DMS114 treated with DMSO at 0.1 percent for 48 hours (cell line): Measurements from ENCODE around the gene RNF182.
A peak's percentile ranks its signal among the peaks of the same experiment; 100 is the strongest.
"Not testable (repeated sequence)": the region's sequence is repeated elsewhere in the genome, so short reads cannot be mapped to it uniquely, and the experiment has no call there.

ENCODE experiments used
- DNase-seq: peaks from one replicate; lab custom pipeline; 2025; ENCODE audit not compliant: unreplicated experiment; lab: John Stamatoyannopoulos, UW

Gene RNF182

DNA sequence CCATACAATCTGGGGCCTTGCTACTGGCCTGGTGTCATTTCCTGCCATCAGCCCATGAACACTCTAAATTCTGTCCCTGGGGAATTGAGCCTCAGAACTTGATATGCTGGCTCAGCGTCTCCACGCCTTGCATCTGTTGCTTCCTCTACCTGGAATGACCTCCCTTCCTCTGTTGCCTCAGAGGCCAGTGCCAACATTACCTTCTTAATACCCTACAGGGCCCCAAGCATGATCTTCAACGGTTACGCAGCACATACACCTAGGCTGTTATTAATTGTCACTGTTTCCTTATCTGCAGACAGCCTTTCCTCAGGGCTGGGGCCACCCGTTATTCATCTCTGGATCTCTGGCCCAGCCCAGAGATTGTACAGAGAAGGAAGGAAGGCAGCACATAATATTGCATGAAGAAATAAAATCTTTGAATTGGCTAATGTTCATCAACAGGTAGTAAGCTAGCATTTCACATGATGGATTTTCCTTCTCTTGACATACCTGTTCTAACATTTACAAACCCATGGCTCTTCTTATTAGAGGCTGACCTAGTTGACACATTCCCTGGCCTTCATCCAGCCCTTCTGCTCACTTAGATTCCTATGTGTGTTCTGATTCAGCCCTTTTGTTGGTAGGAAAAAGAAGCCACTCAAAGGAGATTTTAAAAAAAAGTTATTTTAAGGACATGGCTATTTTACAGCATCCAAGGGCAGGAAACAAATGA is 8.4 kb upstream of the RNF182 start:
- no peak for DNase-seq

DNA sequence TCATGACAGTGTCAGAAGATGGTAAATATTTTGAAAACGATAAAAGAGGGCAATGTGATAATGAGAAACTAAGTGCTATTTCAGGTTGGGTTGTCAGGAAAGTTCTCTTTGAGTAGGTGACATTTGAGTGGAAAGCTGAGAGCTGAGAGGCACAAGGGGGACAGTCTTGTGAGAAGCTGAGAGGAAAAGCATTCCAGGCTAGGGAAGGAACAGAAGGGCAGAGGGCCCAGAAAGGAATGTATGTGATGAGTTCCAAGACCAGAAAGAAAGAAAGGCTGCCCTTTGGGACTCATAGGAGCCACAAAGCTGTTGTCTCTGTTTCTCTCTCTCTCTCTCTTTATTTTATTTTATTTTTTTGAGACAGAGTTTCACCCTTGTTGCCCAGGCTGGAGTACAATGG is 7.6 kb upstream of the RNF182 start:
- no peak for DNase-seq

DNA sequence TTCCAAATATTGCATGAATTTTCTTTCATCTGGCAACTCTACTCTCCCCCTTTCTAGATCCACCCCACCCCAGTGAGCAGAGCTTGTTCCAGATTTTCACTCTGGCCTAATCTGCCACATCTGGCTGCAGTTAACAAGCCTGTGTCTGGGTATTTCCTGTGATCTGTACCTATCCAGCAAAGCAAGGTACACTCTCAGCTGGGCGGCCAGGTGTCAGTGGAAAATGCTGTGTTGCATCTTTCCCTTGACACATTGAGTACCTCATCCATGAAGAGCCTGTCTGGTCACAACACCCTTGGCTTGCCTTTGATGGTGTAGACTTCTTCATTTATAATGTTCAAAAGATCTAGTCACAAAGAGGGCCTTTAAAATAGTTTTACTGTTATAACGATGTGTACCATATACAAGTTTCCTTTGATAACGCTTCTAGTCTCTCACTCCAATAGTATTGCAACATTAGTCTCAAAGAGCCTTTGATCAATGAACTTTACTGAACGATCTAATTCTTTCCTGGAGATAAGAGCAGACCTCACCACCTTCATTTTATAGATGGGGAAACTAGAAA is 6.0 kb upstream of the RNF182 start:
- no peak for DNase-seq

DNA sequence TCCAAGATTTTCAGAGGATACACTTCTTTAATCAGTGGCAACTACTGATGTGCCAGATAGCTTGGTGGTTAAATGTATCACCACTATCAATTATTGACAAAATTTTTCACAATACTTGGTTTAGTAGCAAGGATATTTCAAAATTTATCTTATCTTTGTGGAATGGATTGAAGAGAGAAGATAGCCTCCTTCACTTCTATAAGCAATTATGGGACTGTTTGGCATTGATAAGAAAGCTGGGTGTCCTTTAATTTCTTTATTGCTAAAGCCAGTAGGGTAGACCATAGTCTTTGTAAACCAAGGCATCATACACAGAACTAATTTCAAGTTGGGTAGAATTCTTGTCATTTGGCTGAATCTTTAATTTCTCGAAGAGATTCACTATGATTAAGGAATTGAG is 4.9 kb upstream of the RNF182 start:
- DNase-seq = no peak

DNA sequence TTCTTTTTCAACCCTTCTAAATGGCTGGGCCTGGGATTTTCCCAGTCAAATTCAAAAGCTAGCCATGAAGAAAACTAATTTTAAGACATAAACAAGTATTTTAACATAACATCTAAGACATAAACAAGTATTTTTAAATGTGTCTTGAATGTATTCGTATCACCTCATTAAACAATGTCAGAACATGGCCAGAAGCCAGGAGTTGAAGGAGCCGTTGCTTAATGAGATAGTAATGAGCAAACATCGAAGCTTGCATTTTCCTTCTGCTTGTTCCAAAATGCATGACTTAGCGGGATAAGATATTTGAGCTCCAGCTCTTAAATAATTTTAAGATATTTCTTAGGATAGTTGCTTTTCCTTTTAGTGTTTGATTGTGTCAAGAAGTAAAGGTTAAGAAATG is 4.2 kb upstream of the RNF182 start:
- no peak for DNase-seq

DNA sequence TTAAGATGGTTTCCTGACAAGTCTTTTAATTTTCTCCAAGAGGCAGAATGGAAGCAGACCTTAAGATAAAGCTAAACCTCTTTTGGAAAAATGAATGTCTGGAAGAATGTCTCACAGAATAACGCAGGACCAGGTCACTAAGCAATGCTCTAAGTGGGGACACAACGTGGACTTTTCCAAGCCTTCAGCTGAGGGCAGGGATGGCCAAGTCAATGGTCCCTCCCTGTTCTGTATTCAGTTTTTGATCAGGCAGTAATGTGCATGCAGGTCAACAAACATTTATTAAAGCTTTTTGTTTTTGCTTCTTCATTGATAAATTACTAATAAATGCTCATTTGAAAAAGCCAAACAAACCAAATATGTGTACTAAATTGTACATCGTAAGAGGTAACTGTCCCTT is 2.0 kb upstream of the RNF182 start:
- DNase-seq = no peak

DNA sequence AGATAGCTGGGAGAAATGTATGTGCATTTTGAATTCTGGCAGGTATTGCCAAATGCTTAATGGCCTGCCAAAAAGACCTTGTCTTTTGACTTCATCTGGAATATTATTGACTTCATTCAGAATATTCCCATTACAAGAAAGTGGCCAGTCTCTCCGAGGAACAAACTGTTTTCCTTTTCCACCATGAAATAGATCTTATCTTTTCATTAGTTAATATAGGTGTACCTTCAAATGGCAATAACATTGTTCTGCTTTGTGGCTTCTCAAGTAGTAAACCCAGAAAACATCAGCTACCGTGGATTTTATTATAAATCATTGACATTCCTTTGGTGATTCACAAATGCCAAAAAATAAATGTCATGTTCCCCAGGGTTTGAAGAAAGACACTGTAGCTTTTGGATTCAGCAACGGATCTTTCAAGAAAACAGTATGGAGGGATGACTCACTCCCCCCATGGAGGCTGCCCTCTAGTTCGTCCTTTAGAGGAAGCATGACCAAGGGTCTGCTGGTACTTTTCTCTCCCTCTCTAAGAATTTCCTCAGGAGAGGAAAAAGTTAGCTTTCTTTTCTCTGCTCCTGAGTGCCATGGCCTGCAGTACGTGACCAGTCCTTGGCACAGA is 1.1 kb upstream of the RNF182 start:
- DNase-seq = no peak

DNA sequence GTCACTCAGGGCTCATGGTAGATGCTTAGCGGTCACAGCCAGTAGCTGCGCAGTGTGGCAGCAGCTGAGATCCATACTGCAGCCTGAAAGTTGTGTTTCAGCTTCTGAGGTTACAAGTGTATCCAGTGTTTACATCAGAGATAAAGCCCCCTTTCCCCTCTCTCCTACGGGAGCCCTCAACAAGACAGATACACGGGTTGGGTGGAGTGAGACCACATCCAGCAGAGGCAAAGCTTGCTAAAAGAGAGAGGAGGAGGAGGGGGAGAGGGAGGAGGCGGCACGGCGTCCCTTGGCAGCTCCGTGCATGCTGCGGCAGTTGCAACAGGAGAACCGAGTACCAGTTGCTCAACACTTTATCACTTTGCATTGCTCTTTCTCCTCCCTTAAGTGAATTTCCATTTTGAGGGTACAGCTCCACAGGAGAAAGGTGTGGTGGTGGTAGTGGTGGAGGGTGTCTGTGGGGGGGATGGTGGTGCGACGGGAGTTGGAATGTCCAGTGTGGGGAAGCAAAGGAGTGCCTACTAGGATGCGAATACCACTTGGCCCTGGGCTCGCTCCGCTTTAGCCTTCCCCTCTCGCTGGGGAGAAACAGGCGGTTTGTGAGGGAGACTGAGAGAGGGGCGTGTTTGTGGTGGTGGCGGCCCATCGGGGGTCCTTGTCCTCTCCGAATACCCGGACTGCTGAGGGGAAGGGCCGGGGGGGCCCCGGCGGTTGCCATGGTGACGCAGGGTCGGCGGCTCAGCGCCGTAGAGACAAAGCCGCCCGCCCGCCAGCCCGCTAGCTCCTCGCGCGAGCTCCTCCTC is 405 bp upstream of the RNF182 start:
- peak; percentile 30 for DNase-seq

DNA sequence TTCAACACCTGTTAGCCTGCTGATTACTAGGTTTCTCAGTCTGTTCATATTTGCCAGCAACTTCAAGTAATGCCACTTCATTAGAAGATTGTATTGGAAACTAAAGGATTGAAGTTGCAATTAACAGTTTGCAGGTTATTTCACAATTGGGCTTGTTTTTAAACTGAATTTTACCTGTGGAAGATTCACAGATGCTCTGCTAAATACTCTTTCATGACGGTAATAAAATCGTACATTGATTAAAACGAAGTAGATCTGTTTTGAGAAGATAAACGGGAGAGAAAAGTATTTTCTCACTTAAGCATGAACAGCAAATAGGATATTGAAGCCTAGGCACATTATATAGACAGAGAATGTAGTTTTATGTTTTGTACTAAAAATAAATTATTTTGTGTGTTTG is 1.6 kb downstream of the RNF182 start:
- no peak for DNase-seq

DNA sequence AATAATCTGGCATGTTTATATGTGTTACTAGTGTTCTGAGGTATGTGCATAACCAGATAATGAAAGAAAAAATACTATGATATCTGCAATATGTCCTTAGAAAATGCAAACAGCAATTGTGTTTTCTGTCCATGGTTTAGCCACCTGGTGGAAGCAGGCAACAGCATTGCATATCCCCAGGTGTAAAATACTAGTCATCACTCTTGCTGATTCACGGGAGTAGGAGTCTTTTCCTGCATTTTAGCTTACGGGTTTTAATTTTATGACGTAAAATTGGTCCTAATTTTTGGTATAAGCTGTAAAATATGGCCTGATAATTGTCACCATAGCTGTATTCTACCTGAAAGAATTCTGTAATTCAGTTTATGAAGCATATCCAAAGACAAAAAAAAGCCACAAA is 2.5 kb downstream of the RNF182 start:
- DNase-seq = no peak

DNA sequence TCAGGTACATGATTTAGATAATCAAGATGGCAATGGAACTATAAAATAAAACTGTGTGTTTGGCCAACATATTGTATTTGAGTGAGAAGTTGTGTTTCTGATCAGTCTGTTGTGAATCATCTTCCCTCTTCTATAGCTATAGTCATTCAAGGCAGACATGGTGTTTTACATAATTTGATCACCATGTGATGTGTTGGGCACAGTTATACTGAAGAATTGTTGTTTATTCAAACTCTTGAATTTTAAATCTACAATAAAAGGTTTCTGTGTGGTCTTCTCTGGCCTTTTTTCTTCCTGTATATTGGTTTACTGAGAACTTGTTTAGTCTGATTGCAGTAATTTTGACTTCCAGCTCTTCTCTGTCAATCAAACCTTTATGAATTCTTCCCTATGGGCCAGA is 4.4 kb downstream of the RNF182 start:
- no peak for DNase-seq

DNA sequence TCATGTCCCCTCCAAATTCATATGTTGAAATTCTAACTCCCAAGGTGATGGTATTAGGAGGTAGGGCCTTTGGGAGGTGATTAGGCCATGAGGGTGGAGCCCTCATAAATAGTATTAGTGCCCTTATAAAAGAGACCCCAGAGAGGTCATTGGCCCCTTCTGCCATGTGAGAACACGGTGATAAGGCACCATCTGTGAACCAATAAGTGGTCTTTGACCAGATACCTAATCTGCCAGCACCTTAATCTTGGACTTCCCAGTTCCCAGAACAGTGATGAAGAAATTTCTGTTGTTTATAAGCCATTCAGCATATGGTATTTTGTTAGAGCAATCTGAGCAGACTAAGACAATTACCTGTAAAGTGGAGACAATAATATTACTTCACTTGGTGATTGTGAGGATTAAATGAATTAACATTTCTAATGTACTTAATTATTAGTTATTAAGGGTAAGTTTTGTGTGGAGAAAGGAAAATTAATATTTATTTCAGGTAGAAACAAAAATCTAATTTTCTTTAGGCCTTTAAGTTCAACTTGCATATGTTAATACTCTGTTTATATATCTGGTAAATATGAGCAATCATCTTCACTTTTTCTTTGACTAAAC is 7.1 kb downstream of the RNF182 start:
- DNase-seq = no peak

DNA sequence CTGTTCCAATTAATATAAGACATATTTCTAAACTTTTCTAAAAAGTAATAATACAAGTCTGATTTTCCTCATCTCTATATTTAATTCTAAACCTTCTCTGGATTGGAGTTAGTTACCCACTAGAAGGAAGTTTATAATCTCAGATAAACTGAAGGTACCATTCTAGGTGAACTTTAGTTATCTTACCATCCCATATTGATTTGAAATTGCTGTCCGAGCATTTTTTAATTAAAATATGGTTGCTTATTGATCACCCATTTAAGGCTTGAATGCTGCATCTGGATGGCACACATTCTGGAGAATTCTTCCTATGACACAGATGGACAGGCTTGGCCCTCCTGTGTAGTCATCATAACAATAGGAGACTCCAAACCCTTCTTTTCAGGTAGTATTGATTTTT is 8.0 kb downstream of the RNF182 start:
- DNase-seq = no peak

DNA sequence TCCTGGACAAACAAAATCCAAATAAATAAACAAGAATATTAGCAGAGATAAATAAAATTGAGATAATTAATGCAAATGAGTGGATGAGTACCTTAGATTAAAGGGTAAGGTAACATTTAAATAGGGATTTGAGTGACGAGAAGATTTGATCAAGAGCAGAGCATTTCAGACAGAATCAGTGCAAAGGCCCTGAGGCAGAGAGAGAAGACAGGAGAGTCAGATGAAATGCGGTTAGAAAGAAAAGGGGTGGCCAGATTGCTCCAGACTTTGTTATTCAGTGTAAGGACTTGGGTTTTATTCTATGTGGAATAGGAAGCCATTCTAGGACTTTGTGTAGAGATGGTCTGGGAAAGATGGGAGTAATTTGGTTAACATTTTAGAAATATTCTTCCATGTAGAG is 10.0 kb downstream of the RNF182 start:
- DNase-seq = no peak

DNA sequence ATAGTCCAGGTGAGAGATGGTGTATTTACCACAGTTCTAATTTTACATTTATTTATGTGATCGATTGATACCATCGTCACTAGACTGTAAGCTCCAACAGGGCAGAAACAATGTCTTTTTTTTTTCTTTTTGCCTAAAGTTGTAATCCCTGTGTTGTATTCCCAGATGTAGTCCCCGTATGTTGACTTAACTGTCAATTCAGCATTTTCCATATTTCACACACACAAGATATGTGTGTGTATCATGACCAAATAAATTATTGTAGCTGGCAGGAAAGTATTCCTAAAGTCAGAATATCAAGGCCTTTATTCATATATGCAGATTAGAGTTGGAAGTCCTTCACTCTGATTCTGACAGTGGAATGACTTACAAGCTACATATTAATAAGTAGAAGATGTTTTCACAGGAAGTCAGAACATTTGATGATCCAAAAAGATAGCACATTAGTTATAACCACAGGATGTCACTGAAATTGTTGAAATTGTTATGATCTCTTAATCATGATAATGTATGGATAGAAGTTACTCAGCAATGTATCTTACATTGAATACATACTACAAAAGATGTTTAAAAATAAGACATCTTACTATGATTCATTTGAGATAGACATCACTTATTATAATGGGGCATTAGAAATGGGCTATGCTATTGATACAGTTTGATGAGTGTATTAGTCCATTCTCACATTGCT is 10.6 kb downstream of the RNF182 start:
- no peak for DNase-seq

DNA sequence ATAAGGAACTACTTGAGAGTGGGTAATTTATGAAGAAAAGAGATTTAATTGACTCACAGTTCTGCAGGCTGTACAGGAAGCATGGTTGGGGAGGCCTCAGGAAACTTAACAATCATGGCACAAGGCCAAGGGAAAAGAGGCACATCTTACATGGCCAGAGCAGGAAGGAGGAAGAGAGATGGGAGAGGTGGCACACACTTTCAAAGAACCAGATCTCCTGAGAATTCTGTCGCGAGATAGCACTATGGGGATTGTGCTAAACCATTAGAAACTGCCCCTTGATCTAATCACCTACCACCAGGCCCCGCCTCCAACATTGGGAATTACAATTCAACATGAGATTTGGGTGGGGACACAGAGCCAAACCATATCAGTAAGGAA is 11.1 kb downstream of the RNF182 start:
- not testable (repeated sequence) for DNase-seq

DNA sequence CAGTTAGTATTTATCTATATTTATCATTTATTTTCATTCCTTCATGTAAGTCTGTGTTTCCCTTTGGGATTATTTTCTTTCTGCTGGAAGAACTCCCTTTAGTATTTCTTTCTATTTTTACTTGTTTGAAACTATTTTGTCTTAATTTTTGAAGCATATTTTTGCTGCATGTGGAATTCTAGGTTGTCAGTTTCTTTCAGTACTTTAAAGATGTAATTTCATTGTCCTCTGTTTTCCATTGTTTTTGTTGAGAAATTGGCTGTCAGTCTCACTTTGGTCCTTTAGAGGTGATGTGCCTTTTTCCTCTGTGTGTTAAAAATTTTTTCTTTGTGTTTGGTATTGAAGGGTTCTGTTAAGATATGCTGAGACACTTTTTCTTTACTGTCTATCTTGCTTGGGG is 17.1 kb downstream of the RNF182 start:
- no peak for DNase-seq

DNA sequence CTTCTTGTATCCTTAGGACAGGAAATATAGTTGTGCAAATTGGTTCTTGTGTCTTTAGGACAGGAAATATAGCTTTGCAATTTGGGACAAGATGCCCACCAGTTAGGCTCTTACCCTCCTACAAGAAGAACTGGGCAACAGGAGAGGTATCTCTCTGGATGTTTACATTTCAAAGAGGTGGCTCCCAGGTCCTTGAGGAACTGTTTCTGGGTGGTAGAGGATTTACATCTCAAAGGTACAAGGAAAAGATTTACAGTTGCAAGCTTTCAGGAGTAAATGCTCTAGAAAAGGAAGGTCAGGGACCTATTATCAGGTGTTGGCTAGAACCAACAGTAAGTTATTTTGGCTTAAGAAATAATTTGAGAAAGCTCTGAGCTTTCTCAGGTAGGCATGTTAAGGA is 19.2 kb downstream of the RNF182 start:
- no peak for DNase-seq

DNA sequence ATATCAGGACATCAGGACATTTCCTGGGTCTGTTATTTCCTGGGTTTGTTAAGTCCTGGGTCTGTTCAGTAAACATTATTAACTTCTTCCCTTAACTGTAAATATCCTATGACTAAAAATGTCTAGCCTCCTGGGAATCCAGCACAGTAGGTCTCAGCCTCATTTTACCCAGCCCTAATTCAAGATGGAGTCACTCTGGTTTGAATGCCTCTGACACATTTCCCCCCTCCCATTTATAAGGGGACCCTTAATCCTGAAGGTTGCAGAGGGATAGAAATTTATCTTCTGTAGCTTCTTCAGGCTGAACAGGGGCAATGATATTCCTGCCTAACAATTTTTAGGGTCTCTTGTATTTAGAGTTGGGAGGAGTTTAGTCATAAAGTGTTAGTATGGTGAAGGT is 21.8 kb downstream of the RNF182 start:
- no peak for DNase-seq

DNA sequence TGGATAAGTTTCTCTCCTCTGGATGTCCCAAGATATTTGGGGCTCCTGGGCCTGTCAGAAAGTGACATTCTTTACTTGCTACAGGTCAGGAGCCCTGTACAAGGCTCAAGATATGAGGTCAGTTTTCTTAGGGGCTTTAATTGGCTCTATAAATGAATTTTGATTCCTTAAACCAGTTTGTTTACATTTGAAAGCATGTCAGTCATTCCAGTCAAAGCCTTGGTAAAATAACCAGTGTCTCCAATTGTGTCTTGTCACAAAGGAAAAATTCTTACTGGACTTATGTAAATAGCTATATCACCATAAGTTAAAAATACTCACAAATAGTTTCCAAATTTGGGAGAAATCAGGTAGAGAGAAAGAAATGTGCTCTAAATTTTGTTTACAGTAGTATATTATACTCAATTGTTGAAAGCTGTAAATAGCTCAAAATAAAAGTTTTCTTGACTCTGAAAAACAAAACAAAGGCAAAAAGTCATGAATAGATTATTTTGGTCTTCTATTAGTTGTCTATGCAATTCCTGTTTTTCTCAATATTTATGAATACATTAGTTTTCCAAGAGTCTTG is 22.9 kb downstream of the RNF182 start:
- DNase-seq = no peak

DNA sequence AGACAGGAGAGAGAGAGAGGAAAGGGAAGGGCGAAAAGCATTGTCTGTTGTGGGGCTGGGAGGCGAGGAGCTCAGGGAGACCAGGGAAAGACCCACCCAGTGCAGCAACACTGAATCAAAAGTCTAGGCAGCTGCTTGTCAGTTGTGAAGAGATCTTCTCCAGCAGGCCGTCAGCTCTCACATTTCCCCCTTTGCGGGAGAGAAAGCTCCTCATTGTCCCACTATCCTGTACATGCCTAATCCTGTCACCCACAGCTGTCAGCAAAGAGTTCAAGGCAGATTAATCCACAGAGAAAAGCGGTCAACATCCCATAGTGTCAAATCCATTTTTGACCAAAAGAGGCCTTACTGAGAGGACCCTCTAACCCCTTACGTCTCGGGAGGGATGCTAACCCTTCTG is 27.3 kb downstream of the RNF182 start:
- no peak for DNase-seq
